GM18867 (cell line): ENCODE measurements around the gene PCDHA4.
"Not testable (repeated sequence)": the region's sequence is repeated elsewhere in the genome, so short reads cannot be mapped to it uniquely, and the experiment has no call there.

ENCODE experiments used
- ATAC-seq: cut with Tn5 transposase; IDR thresholded peaks from one replicate; pipeline ENCODE4 v1.9.1; 2021; ENCODE audit warnings: mild to moderate bottlenecking, moderate library complexity; ENCODE audit not compliant: unreplicated experiment

Gene PCDHA4

GRCh38 chr5:140821375-140822280, 14.8 kb downstream of the PCDHA4 start, which contains the start of gene PCDHA5:
Gene PCDHA5, plus strand, starts transcription at chr5:140821613.
- ATAC-seq, result no peak

GRCh38 chr5:140822281-140822629, 15.4 kb downstream of the PCDHA4 start:
- ATAC-seq, result no peak

- ATAC-seq, result not testable (repeated sequence)
Observed at GRCh38 chr5:140822969-140823368, 16.1 kb downstream of the PCDHA4 start.

GRCh38 chr5:140823475-140823874, 16.6 kb downstream of the PCDHA4 start:
- ATAC-seq, result no peak

GRCh38 chr5:140827704-140828361, 21.0 kb downstream of the PCDHA4 start, which contains the start of gene PCDHA6:
Gene PCDHA6, plus strand, starts transcription at chr5:140827960. Its CDS starts 132 bp downstream, at chr5:140828092.
- ATAC-seq, result no peak

- ATAC-seq, result no peak
Observed at GRCh38 chr5:140828362-140828737, 21.5 kb downstream of the PCDHA4 start.

- not testable (repeated sequence) for ATAC-seq
Observed at GRCh38 chr5:140829511-140830501, 22.9 kb downstream of the PCDHA4 start.

- ATAC-seq, result no peak
Observed at GRCh38 chr5:140833993-140834392, 27.1 kb downstream of the PCDHA4 start, which contains the start of gene PCDHA7. Gene PCDHA7, plus strand, starts transcription at chr5:140834269. Its CDS starts 115 bp downstream, at chr5:140834384.

- ATAC-seq, result not testable (repeated sequence)
Observed at GRCh38 chr5:140834439-140835008, 27.7 kb downstream of the PCDHA4 start.

- ATAC-seq, result no peak
Observed at GRCh38 chr5:140835622-140836510, 29.0 kb downstream of the PCDHA4 start.

- no peak for ATAC-seq
Observed at GRCh38 chr5:140840978-140841962, 34.4 kb downstream of the PCDHA4 start, which contains the start of gene PCDHA8. Gene PCDHA8, plus strand, starts transcription at chr5:140841187. Its CDS starts 135 bp downstream, at chr5:140841322.

- ATAC-seq, result no peak
Observed at GRCh38 chr5:140842798-140843733, 36.2 kb downstream of the PCDHA4 start.

- not testable (repeated sequence) for ATAC-seq
Observed at GRCh38 chr5:140848139-140849102, 41.6 kb downstream of the PCDHA4 start, which contains the start of gene PCDHA9. Gene PCDHA9, plus strand, starts transcription at chr5:140848382. Its CDS starts 114 bp downstream, at chr5:140848496.

GRCh38 chr5:140849831-140850634, 43.2 kb downstream of the PCDHA4 start:
- ATAC-seq, result not testable (repeated sequence)
